K562 (cell line): ENCODE data around the gene MAD1L1. TPM values are rescaled to one million over a fixed set of nuclear protein-coding genes. Genes with fewer than 3 reads are reported as not detected.
A peak's percentile ranks its signal among the peaks of the same experiment; 100 is the strongest.

Experiments used
- ATAC-seq: fragments of 200-7000 bp; cut with Tn5 transposase; 3 replicates; pipeline ENCODE4 v1.9.1; 2020; ENCODE audit warnings: moderate library complexity
- BruUV-seq: library from RNA; stranded (reverse); fragments of 400-500 nt; replicated peaks from 2 replicates; lab custom pipeline; 2021; lab: Mats Ljungman, UMichigan
- CTCF ChIA-PET: fragments of 300-600 bp; formaldehyde crosslinking; extraction: SDS; loops from one replicate; lab custom pipeline; 2021; ENCODE audit warnings: low intra/inter-chr PET ratio; lab: Yijun Ruan, JAX
- POLR2A ChIA-PET: fragments of 300-600, 350-650 bp; sonication (Branson Sonifier 250); formaldehyde crosslinking; extraction: SDS; loops from one replicate; lab custom pipeline; 2021; ENCODE audit warnings: antibody characterized with exemption, inconsistent platforms; lab: Yijun Ruan, JAX
- DNase-seq, 4 experiments: peaks; one replicate each; pipeline versions ENCODE4 v3.0.0 to v3.0.0-alpha.2; 2011 to 2018; ENCODE audit warnings: low spot score in 3 of 4, mixed read lengths in 3 of 4; ENCODE audit errors: extremely low read depth in 1 of 4
- FAIRE-seq: peaks from 2 replicates; lab custom pipeline; 2011; peaks lifted over from hg19 to GRCh38; lab: Jason Lieb, UNC
- H2AFZ ChIP-seq: 2 replicates; pipeline ENCODE4 v1.6.0; 2011; ENCODE audit warnings: low read depth, low read length, control low read depth, inconsistent platforms
- H3K27ac ChIP-seq: fragments of 200-600 bp; 3 replicates; pipeline ENCODE4 v1.8.0; 2011; ENCODE audit warnings: low read depth, mild to moderate bottlenecking, control low read depth, inconsistent platforms, low read length, moderate library complexity, mixed read lengths; ENCODE audit errors: extremely low read depth
- H3K27me3 ChIP-seq, 2 experiments: fragments of 300-600 bp in 1 of 2; 2 replicates in 1 of 2; 3 replicates in 1 of 2; pipeline versions ENCODE4 v1.6.0 to v1.8.0; 2011; ENCODE audit warnings: inconsistent platforms in 2 of 2, low read length in 2 of 2, mild to moderate bottlenecking in 1 of 2, mixed read lengths in 1 of 2, moderate library complexity in 1 of 2; ENCODE audit not compliant: control insufficient read depth in 2 of 2, insufficient read depth in 2 of 2
- H3K36me3 ChIP-seq: fragments of 300-600 bp; 3 replicates; pipeline ENCODE4 v1.8.0; 2011; ENCODE audit warnings: mild to moderate bottlenecking, low read length, inconsistent platforms; ENCODE audit not compliant: control insufficient read depth, insufficient read depth
- H3K4me1 ChIP-seq, 2 experiments: fragments of 200-600 bp in 1 of 2; replicated peaks in 1 of 2; 2 replicates in 1 of 2; 3 replicates in 1 of 2; pipeline versions ENCODE4 v1.5.1 to v1.8.0; 2011; ENCODE audit warnings: inconsistent platforms in 2 of 2, low read length in 2 of 2, mild to moderate bottlenecking in 1 of 2, mixed read lengths in 1 of 2, moderate library complexity in 1 of 2; ENCODE audit not compliant: control insufficient read depth in 2 of 2, insufficient read depth in 2 of 2
- H3K4me2 ChIP-seq: 2 replicates; pipeline ENCODE4 v1.6.1; 2011; ENCODE audit warnings: low read length, control low read depth, inconsistent platforms, mixed read lengths; ENCODE audit not compliant: insufficient read depth
- H3K4me3 ChIP-seq: fragments of 200-600 bp; sonication (generic), shearing (Covaris generic); 2 replicates; pipeline ENCODE4 v1.5.1; 2016; ENCODE audit warnings: control low read depth, inconsistent platforms
- H3K79me2 ChIP-seq: fragments of 200-600 bp; 3 replicates; pipeline ENCODE4 v1.8.0; 2011; ENCODE audit warnings: low read length, inconsistent platforms; ENCODE audit not compliant: control insufficient read depth, insufficient read depth
- H3K9ac ChIP-seq, 2 experiments: 2 replicates each; pipeline versions ENCODE4 v1.6.0 to v1.6.1; 2011; ENCODE audit warnings: low read depth in 2 of 2, low read length in 2 of 2, control low read depth in 1 of 2, inconsistent platforms in 1 of 2, mild to moderate bottlenecking in 1 of 2, mixed read lengths in 1 of 2; ENCODE audit not compliant: insufficient read depth in 1 of 2
- H3K9me1 ChIP-seq: one replicate; pipeline ENCODE4 v1.6.0; 2011; ENCODE audit warnings: inconsistent platforms, mild to moderate bottlenecking, low read length, moderate library complexity; ENCODE audit not compliant: control insufficient read depth, insufficient read depth
- H3K9me3 ChIP-seq: replicated peaks from 2 replicates; pipeline ENCODE4 v1.5.1; 2011; ENCODE audit warnings: low read depth, low read length, inconsistent platforms; ENCODE audit not compliant: control insufficient read depth, insufficient read depth
- H4K20me1 ChIP-seq: replicated peaks from 2 replicates; pipeline ENCODE4 v1.6.1; 2011; ENCODE audit warnings: low read length, inconsistent platforms, mixed read lengths; ENCODE audit not compliant: control insufficient read depth, insufficient read depth
- BRD4 ChIP-seq: fragments of 200-600 bp; sonication (generic); IDR thresholded peaks from 2 replicates; pipeline ENCODE4 v1.6.1; 2017; ENCODE audit warnings: inconsistent platforms
- FOS ChIP-seq: IDR thresholded peaks from 3 replicates; pipeline ENCODE4 v1.6.1; 2011; ENCODE audit not compliant: insufficient read length; ENCODE audit errors: extremely low read depth
- FOXJ2 ChIP-seq: fragments of 200-800 bp; sonication (Bioruptor generic); IDR thresholded peaks from 2 replicates; pipeline ENCODE4 v1.6.1; 2016; ENCODE audit warnings: missing genetic modification characterization, missing compliant biosample characterization
- MECOM ChIP-seq: fragments of 250-450 bp; sonication (Bioruptor Pico); IDR thresholded peaks from 2 replicates; pipeline ENCODE4 v1.8.0; 2022; ENCODE audit warnings: inconsistent platforms
- NUFIP1 ChIP-seq: fragments of 450-650 bp; IDR thresholded peaks from 2 replicates; pipeline ENCODE4 v1.6.1; 2018; ENCODE audit not compliant: partially characterized antibody
- PCBP1 ChIP-seq: fragments of 200-400 bp; formaldehyde crosslinking; IDR thresholded peaks from 2 replicates; pipeline ENCODE4 v1.6.1; 2018; ENCODE audit warnings: mild to moderate bottlenecking, low read depth, low read length; ENCODE audit not compliant: poor library complexity, severe bottlenecking
- YBX1 ChIP-seq: fragments of 450-650 bp; IDR thresholded peaks from 2 replicates; pipeline ENCODE4 v1.7.1; 2016; ENCODE audit warnings: mild to moderate bottlenecking
- ZNF717 ChIP-seq: fragments of 250-450 bp; sonication (Bioruptor Pico); IDR thresholded peaks from 2 replicates; pipeline ENCODE4 v1.5.0; 2021
- WGBS: fragments of 100-300 bp; shearing (Covaris generic); methylation state at CpG from one replicate; pipeline ENCODE4 v1.1.6; 2016; ENCODE audit warnings: low coverage, mixed read lengths; ENCODE audit not compliant: insufficient coverage; ENCODE audit errors: missing lambda C conversion rate; 5-methylcytosine and 5-hydroxymethylcytosine counted together
- in situ Hi-C: fragments of 300-500 bp; cut with MboI; formaldehyde crosslinking; loops from 4 replicates; pipeline ENCODE4 v1.15.0; 2018; ENCODE audit warnings: inconsistent platforms, mixed read lengths
- intact Hi-C: fragments of 100-400 bp; cut with micrococcal nuclease; formaldehyde crosslinking; loops from 2 replicates; pipeline ENCODE4 v1.14.2; 2022
- polyA plus RNA-seq, 8 experiments: library from polyadenylated mRNA; depleted of rRNA in 4 of 8; stranded (reverse) in 5 of 8; unstranded in 3 of 8; fragments of >200 nt; fragmentation: Nextera tagmentation in 2 of 8; fragmentation: Illumina TruSeq in 1 of 8; extraction: Ambion mirVana in 2 of 8; extraction: Trizol in 1 of 8; gene quantifications; 2 replicates each; pipeline versions ENCODE4 v1.2.1 to v1.2.3, GENCODE V29; 2011 to 2014; ENCODE audit warnings: inconsistent platforms in 1 of 8, missing spikeins in 1 of 8
- total RNA-seq, 7 experiments: library from RNA; depleted of rRNA in 6 of 7; stranded (reverse); fragments of >200 nt in 6 of 7; fragmentation: Illumina TruSeq in 2 of 7; extraction: Trizol in 2 of 7; gene quantifications; 2 replicates each; pipeline versions ENCODE4 v1.2.1 to v1.2.3, GENCODE V29; 2011 to 2021; ENCODE audit warnings: low replicate concordance in 1 of 7
- TF ChIP-seq, protein P1 (sequence below): fragments of 250-450 bp; sonication (Bioruptor Pico); IDR thresholded peaks from 2 replicates; pipeline ENCODE4 v1.4.0; 2020; ENCODE audit warnings: mild to moderate bottlenecking
- TF ChIP-seq, protein P2 (sequence below): fragments of 250-450 bp; sonication (Bioruptor Pico); IDR thresholded peaks from 2 replicates; pipeline ENCODE4 v1.8.0; 2022; ENCODE audit warnings: inconsistent platforms

The MAD1L1 gene
- total and polyA plus RNA-seq, 9 of the 15 experiments (the other 6 are each of a cell fraction or from before 2014, with no cell fraction given) = 1.7 to 89.7 (median 18.0) TPM

DNA sequence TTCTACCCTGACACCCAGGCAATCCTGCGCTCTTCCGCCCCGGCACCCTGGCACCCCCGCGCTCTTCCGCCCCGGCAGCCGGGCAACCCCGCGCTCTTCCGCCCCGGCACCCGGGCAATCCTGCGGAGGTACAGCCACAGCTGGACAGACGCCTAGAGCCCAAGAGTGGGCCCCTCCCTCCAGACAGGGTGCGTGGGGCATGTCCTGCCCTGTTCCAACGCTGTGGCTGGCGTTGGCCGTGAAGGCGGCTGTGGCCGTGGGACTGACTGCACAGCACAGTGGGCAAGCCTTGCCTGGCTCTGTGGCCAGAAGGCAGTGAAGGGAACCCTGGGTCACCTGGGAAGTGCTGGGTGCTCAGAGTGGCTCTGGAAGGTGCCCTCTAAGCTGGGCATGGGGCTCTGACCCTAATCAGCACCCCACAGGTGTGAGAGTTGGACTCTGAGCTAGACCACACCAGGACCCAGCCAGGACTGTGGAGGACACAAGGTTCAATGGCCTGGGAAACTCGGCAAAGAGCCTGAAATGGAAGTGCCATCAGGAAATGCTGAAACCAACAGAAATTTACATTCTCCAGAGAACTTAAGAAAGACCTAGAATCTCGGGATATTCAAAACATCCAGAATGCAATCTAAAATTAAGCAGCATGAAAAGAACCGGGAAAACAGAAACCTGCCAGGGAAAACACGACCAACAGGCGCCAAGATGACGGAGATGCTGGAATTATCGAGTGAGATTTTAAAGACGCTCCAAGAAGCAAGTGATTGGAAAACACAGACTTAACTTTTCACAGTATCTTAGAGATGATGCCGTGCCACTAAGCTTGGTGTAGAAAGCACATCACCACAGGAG is 309.1 kb downstream of the MAD1L1 start:
- in situ Hi-C loops = no loop called here
- POLR2A ChIA-PET = no interaction called here
- H4K20me1 ChIP-seq = 0 out of 2 replicates have a peak, but pooled peaks cover 6% of the 10 kb centered on the region
- FAIRE-seq = no peak
- TF ChIP-seq BRD4 (no peak), ZNF717 (CRISPR knock-in tag) (no peak), YBX1 (no peak), MECOM (no peak), PCBP1 (no peak), FOXJ2 (tag) (no peak), FOS (no peak), NUFIP1 (no peak)
- TF ChIP-seq, protein P1, sequence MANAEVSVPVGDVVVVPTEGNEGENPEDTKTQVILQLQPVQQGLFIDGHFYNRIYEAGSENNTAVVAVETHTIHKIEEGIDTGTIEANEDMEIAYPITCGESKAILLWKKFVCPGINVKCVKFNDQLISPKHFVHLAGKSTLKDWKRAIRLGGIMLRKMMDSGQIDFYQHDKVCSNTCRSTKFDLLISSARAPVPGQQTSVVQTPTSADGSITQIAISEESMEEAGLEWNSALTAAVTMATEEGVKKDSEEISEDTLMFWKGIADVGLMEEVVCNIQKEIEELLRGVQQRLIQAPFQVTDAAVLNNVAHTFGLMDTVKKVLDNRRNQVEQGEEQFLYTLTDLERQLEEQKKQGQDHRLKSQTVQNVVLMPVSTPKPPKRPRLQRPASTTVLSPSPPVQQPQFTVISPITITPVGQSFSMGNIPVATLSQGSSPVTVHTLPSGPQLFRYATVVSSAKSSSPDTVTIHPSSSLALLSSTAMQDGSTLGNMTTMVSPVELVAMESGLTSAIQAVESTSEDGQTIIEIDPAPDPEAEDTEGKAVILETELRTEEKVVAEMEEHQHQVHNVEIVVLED = no peak
- TF ChIP-seq, protein P2, sequence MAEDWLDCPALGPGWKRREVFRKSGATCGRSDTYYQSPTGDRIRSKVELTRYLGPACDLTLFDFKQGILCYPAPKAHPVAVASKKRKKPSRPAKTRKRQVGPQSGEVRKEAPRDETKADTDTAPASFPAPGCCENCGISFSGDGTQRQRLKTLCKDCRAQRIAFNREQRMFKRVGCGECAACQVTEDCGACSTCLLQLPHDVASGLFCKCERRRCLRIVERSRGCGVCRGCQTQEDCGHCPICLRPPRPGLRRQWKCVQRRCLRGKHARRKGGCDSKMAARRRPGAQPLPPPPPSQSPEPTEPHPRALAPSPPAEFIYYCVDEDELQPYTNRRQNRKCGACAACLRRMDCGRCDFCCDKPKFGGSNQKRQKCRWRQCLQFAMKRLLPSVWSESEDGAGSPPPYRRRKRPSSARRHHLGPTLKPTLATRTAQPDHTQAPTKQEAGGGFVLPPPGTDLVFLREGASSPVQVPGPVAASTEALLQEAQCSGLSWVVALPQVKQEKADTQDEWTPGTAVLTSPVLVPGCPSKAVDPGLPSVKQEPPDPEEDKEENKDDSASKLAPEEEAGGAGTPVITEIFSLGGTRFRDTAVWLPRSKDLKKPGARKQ (CRISPR knock-in tag) = no peak
- TF ChIP-seq, all 486 proteins: peak for 0
- no peak overlapping the region for H3K4me3 ChIP-seq
- H3K4me2 ChIP-seq = no peak overlapping the region
- no peak for DNase-seq
- no TSS peak for BruUV-seq
- no peak for ATAC-seq
- no peak overlapping the region for H3K27ac ChIP-seq
- 89% methylated on average over 24 of the region's 30 CpGs for WGBS
- H3K4me1 ChIP-seq = peaks cover 15 to 34% of the 10 kb centered on the region in 2 experiments; a peak in 4 of 5 replicates
- no peaks in the 10 kb centered on the region for H3K79me2 ChIP-seq
- 0 out of 3 replicates have a peak, but pooled peaks cover 6% of the 10 kb centered on the region for H3K36me3 ChIP-seq
- no peaks in the 10 kb centered on the region for H3K9me3 ChIP-seq
- no peaks in the 10 kb centered on the region for H3K27me3 ChIP-seq
- H3K9me1 ChIP-seq = peaks cover 3% of the 10 kb centered on the region
- H3K9ac ChIP-seq = peak overlapping the region in 1 of 2 experiments; percentile 33; a peak in 1 of 4 replicates
- CTCF ChIA-PET = interaction anchor here (0.6 kb wide), 1 partner anchor 283 kb away, joined by 3 read pairs; no protein-coding TSS in a partner anchor
- intact Hi-C loops = loop anchor here (2.0 kb wide), 1 partner anchor 71 kb away; no protein-coding TSS in a partner anchor
- no peak overlapping the region for H2AFZ ChIP-seq
